Measurements from ENCODE around the gene CDS2.

CDS2 gene

DNA sequence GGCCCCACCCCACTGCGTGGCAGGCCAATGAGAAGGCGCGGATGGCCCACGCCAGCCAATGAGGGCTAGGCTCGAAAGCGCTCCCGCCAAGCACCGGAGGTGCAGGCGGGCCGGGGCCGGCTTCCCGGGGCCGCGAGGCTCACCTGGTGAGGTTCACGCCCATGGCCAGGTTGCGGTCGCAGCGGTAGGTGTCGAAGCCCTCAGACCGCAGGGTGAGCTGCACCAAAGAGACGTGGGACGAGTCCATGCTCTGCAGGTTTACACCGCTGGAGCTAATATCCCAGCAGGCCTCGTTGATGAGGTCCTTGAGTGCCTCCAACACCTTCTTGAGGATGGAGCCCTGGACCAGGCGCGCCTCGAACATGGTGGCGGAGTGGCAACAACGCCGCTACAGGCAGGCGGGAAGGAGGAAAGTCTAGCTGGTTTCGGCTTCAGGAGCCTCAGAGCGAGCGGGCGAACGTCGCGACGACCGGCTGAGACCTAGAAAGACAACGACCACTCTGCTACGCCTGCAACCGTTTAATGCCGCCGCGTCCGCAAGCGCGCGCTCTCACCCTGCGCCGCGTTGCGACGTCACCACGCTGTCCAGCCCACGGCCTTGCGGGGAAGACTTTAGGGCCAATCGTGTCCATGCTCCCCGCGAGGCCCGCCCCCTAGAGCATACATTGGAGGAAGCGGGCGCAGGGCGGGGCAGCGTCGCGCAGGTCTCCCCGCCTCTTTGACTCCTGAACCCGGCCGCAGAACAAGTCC, 7.2 kb upstream of the CDS2 start, which contains the start of gene PCNA (continued):
- TF ChIP-seq, protein P1, sequence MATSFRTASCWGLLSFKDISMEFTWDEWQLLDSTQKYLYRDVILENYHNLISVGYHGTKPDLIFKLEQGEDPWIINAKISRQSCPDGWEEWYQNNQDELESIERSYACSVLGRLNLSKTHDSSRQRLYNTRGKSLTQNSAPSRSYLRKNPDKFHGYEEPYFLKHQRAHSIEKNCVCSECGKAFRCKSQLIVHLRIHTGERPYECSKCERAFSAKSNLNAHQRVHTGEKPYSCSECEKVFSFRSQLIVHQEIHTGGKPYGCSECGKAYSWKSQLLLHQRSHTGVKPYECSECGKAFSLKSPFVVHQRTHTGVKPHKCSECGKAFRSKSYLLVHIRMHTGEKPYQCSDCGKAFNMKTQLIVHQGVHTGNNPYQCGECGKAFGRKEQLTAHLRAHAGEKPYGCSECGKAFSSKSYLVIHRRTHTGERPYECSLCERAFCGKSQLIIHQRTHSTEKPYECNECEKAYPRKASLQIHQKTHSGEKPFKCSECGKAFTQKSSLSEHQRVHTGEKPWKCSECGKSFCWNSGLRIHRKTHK (tag by site-specific recombination; IDR thresholded peaks at IDR 0.05), result no peak
- TF ChIP-seq ZIC2 (tag by site-specific recombination; IDR thresholded peaks at IDR 0.05) (peak; percentile 78), IKZF3 (tag by site-specific recombination; IDR thresholded peaks at IDR 0.05) (0 out of 2 replicates have a peak, but pooled peaks have one; percentile 1), KLF9 (tag by site-specific recombination; IDR thresholded peaks at IDR 0.05; ENCODE audit: low read depth) (peak; percentile 65; the same call in 1 of the 2 replicates), ZNF335 (tag by site-specific recombination; conservative IDR thresholded peaks at IDR 0.05) (peak; percentile 60), ZNF629 (tag by site-specific recombination; IDR thresholded peaks at IDR 0.05) (peak; percentile 92), ZSCAN23 (tag by site-specific recombination; IDR thresholded peaks at IDR 0.05) (peak; percentile 93), EGR2 (tag by site-specific recombination; IDR thresholded peaks at IDR 0.05; ENCODE audit: low read depth) (0 out of 2 replicates have a peak, but pooled peaks have one; percentile 32), SP3 (tag by site-specific recombination; IDR thresholded peaks at IDR 0.05) (peak; percentile 77), ZNF433 (tag by site-specific recombination; IDR thresholded peaks at IDR 0.05; ENCODE audit: low read depth) (peak; percentile 9; the same call in 1 of the 2 replicates), ZBTB21 (tag by site-specific recombination; IDR thresholded peaks at IDR 0.05) (peak; percentile 70), ZNF239 (tag by site-specific recombination; IDR thresholded peaks at IDR 0.05) (peak; percentile 62; the same call in 1 of the 2 replicates), KLF1 (tag by site-specific recombination; IDR thresholded peaks at IDR 0.05) (peak; percentile 59), YY1 (tag by site-specific recombination; IDR thresholded peaks at IDR 0.05) (no peak; the same call in 1 of the 2 replicates), ZNF654 (tag by site-specific recombination; IDR thresholded peaks at IDR 0.05; ENCODE audit: low read depth) (no peak), ZNF24 (tag by site-specific recombination; IDR thresholded peaks at IDR 0.05) (peak; percentile 59)
- TF ChIP-seq, protein P2, sequence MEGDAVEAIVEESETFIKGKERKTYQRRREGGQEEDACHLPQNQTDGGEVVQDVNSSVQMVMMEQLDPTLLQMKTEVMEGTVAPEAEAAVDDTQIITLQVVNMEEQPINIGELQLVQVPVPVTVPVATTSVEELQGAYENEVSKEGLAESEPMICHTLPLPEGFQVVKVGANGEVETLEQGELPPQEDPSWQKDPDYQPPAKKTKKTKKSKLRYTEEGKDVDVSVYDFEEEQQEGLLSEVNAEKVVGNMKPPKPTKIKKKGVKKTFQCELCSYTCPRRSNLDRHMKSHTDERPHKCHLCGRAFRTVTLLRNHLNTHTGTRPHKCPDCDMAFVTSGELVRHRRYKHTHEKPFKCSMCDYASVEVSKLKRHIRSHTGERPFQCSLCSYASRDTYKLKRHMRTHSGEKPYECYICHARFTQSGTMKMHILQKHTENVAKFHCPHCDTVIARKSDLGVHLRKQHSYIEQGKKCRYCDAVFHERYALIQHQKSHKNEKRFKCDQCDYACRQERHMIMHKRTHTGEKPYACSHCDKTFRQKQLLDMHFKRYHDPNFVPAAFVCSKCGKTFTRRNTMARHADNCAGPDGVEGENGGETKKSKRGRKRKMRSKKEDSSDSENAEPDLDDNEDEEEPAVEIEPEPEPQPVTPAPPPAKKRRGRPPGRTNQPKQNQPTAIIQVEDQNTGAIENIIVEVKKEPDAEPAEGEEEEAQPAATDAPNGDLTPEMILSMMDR (tag by site-specific recombination; IDR thresholded peaks at IDR 0.05), result peak; percentile 73
- TF ChIP-seq, protein P3, sequence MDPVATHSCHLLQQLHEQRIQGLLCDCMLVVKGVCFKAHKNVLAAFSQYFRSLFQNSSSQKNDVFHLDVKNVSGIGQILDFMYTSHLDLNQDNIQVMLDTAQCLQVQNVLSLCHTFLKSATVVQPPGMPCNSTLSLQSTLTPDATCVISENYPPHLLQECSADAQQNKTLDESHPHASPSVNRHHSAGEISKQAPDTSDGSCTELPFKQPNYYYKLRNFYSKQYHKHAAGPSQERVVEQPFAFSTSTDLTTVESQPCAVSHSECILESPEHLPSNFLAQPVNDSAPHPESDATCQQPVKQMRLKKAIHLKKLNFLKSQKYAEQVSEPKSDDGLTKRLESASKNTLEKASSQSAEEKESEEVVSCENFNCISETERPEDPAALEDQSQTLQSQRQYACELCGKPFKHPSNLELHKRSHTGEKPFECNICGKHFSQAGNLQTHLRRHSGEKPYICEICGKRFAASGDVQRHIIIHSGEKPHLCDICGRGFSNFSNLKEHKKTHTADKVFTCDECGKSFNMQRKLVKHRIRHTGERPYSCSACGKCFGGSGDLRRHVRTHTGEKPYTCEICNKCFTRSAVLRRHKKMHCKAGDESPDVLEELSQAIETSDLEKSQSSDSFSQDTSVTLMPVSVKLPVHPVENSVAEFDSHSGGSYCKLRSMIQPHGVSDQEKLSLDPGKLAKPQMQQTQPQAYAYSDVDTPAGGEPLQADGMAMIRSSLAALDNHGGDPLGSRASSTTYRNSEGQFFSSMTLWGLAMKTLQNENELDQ (tag by site-specific recombination; IDR thresholded peaks at IDR 0.05; ENCODE audit: low read depth), result no peak
- TF ChIP-seq, protein P4, sequence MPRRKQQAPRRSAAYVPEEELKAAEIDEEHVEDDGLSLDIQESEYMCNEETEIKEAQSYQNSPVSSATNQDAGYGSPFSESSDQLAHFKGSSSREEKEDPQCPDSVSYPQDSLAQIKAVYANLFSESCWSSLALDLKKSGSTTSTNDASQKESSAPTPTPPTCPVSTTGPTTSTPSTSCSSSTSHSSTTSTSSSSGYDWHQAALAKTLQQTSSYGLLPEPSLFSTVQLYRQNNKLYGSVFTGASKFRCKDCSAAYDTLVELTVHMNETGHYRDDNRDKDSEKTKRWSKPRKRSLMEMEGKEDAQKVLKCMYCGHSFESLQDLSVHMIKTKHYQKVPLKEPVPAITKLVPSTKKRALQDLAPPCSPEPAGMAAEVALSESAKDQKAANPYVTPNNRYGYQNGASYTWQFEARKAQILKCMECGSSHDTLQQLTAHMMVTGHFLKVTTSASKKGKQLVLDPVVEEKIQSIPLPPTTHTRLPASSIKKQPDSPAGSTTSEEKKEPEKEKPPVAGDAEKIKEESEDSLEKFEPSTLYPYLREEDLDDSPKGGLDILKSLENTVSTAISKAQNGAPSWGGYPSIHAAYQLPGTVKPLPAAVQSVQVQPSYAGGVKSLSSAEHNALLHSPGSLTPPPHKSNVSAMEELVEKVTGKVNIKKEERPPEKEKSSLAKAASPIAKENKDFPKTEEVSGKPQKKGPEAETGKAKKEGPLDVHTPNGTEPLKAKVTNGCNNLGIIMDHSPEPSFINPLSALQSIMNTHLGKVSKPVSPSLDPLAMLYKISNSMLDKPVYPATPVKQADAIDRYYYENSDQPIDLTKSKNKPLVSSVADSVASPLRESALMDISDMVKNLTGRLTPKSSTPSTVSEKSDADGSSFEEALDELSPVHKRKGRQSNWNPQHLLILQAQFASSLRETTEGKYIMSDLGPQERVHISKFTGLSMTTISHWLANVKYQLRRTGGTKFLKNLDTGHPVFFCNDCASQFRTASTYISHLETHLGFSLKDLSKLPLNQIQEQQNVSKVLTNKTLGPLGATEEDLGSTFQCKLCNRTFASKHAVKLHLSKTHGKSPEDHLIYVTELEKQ (tag by site-specific recombination; IDR thresholded peaks at IDR 0.05; ENCODE audit: borderline replicate concordance), result no peak
- TF ChIP-seq, protein P5, sequence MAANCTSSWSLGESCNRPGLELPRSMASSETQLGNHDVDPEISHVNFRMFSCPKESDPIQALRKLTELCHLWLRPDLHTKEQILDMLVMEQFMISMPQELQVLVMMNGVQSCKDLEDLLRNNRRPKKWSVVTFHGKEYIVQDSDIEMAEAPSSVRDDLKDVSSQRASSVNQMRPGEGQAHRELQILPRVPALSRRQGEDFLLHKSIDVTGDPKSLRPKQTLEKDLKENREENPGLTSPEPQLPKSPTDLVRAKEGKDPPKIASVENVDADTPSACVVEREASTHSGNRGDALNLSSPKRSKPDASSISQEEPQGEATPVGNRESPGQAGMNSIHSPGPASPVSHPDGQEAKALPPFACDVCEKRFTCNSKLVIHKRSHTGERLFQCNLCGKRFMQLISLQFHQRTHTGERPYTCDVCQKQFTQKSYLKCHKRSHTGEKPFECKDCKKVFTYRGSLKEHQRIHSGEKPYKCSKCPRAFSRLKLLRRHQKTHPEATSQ (tag by site-specific recombination; IDR thresholded peaks at IDR 0.05), result peak; percentile 78; the same call in 1 of the 2 replicates
- TF ChIP-seq, protein P6, sequence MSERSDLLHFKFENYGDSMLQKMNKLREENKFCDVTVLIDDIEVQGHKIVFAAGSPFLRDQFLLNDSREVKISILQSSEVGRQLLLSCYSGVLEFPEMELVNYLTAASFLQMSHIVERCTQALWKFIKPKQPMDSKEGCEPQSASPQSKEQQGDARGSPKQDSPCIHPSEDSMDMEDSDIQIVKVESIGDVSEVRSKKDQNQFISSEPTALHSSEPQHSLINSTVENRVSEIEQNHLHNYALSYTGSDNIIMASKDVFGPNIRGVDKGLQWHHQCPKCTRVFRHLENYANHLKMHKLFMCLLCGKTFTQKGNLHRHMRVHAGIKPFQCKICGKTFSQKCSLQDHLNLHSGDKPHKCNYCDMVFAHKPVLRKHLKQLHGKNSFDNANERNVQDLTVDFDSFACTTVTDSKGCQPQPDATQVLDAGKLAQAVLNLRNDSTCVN (tag by site-specific recombination; optimal IDR thresholded peaks at IDR 0.05), result peak; percentile 96

Data from HEK293 (cell line).